ENCODE data around the gene ICOSLG. TPM values are rescaled to one million over a fixed set of nuclear protein-coding genes. Genes with fewer than 3 reads are reported as not detected.
A peak's percentile ranks its signal among the peaks of the same experiment; 100 is the strongest.
"Not testable (repeated sequence)": the region's sequence is repeated elsewhere in the genome, so short reads cannot be mapped to it uniquely, and the experiment has no call there.

Gene ICOSLG
- total and polyA plus RNA-seq, 8 donors, result 0.46 to 2.7 (median 0.83) TPM

GRCh38 chr21:44220674-44221073 is 20.1 kb downstream of the ICOSLG start:
- H3K27ac ChIP-seq; ATAC-seq; FAIRE-seq; DNase-seq; H3K9me3 ChIP-seq; H3K4me3 ChIP-seq; H3K36me3 ChIP-seq; intact Hi-C loops (cut with DNase I); H3K4me1 ChIP-seq; H3K27me3 ChIP-seq: not testable (repeated sequence)
- no CpG with 5 or more reads among the region's 18 CpGs for WGBS, 2 donors

- H3K36me3 ChIP-seq; intact Hi-C loops (cut with DNase I); ATAC-seq; H3K9me3 ChIP-seq; H3K4me1 ChIP-seq; FAIRE-seq; H3K27me3 ChIP-seq; H3K4me3 ChIP-seq; H3K27ac ChIP-seq; DNase-seq: not testable (repeated sequence)
- no CpG with 5 or more reads among the region's 8 CpGs for WGBS, 2 donors
Measured at GRCh38 chr21:44218461-44218860, 22.3 kb downstream of the ICOSLG start.

GRCh38 chr21:44211978-44212377 is 28.8 kb downstream of the ICOSLG start:
- H3K9me3 ChIP-seq; intact Hi-C loops (cut with DNase I); FAIRE-seq; H3K4me1 ChIP-seq; DNase-seq; H3K27ac ChIP-seq; H3K36me3 ChIP-seq; H3K4me3 ChIP-seq; H3K27me3 ChIP-seq; ATAC-seq: not testable (repeated sequence)
- 62% methylated on average over 2 of the region's 2 CpGs; no CpG with 5 or more reads in 1 of the 2 donors for WGBS, 2 donors

- FAIRE-seq; H3K27me3 ChIP-seq; H3K4me3 ChIP-seq; H3K9me3 ChIP-seq; ATAC-seq; intact Hi-C loops (cut with DNase I); H3K36me3 ChIP-seq; DNase-seq; H3K27ac ChIP-seq; H3K4me1 ChIP-seq: not testable (repeated sequence)
- 85% methylated on average over 2 of the region's 3 CpGs; no CpG with 5 or more reads in 1 of the 2 donors for WGBS, 2 donors
Measured at GRCh38 chr21:44211574-44211973, 29.2 kb downstream of the ICOSLG start.

GRCh38 chr21:44207860-44208646 is 32.7 kb downstream of the ICOSLG start:
- DNase-seq, result peak in 1 of 6 donors; percentile 9
- FAIRE-seq; H3K27ac ChIP-seq; H3K4me3 ChIP-seq; H3K36me3 ChIP-seq; H3K4me1 ChIP-seq; intact Hi-C loops (cut with DNase I); H3K9me3 ChIP-seq; H3K27me3 ChIP-seq: not testable (repeated sequence)
- ATAC-seq, result peak; percentile 17 to 58 (median 53)
- WGBS, 2 donors, result 85% methylated on average over 10 of the region's 15 CpGs; no CpG with 5 or more reads in 1 of the 2 donors

GRCh38 chr21:44206698-44207676 is 33.8 kb downstream of the ICOSLG start:
- H3K27me3 ChIP-seq; DNase-seq; H3K9me3 ChIP-seq; H3K4me3 ChIP-seq; H3K27ac ChIP-seq; intact Hi-C loops (cut with DNase I); H3K4me1 ChIP-seq; H3K36me3 ChIP-seq; FAIRE-seq: not testable (repeated sequence)
- ATAC-seq, result peak; percentile 43 to 75 (median 74)
- no CpG with 5 or more reads among the region's 33 CpGs for WGBS, 2 donors

GRCh38 chr21:44206187-44206586 is 34.6 kb downstream of the ICOSLG start:
- ATAC-seq, result peak; percentile 21 to 52 (median 35)
- H3K9me3 ChIP-seq; H3K36me3 ChIP-seq; DNase-seq; H3K4me1 ChIP-seq; intact Hi-C loops (cut with DNase I); FAIRE-seq; H3K27ac ChIP-seq; H3K27me3 ChIP-seq; H3K4me3 ChIP-seq: not testable (repeated sequence)
- WGBS, 2 donors, result no CpG with 5 or more reads among the region's 24 CpGs

GRCh38 chr21:44202590-44203299 is 38.0 kb downstream of the ICOSLG start:
- H3K4me1 ChIP-seq; FAIRE-seq; ATAC-seq; H3K4me3 ChIP-seq; intact Hi-C loops (cut with DNase I); H3K36me3 ChIP-seq; DNase-seq; H3K27ac ChIP-seq; H3K9me3 ChIP-seq; H3K27me3 ChIP-seq: not testable (repeated sequence)
- no CpG with 5 or more reads among the region's 30 CpGs for WGBS, 2 donors

GRCh38 chr21:44199997-44200396 is 40.7 kb downstream of the ICOSLG start:
- H3K4me3 ChIP-seq; H3K9me3 ChIP-seq; intact Hi-C loops (cut with DNase I); H3K27ac ChIP-seq; H3K36me3 ChIP-seq; FAIRE-seq; H3K27me3 ChIP-seq; H3K4me1 ChIP-seq; ATAC-seq: not testable (repeated sequence)
- DNase-seq, result peak in 1 of 6 donors; percentile 11
- WGBS, 2 donors, result 80 to 90% methylated on average over 11 of the region's 11 CpGs

Data from pancreas (tissue), 10 donors.